Measurements from ENCODE around the gene DOCK10. TPM values are rescaled to one million over a fixed set of nuclear protein-coding genes. Genes with fewer than 3 reads are reported as not detected.

DOCK10 gene
- total and polyA plus RNA-seq, 3 donors from 2014 or later: 2.9 to 20.2 (median 11.4) TPM

DNA sequence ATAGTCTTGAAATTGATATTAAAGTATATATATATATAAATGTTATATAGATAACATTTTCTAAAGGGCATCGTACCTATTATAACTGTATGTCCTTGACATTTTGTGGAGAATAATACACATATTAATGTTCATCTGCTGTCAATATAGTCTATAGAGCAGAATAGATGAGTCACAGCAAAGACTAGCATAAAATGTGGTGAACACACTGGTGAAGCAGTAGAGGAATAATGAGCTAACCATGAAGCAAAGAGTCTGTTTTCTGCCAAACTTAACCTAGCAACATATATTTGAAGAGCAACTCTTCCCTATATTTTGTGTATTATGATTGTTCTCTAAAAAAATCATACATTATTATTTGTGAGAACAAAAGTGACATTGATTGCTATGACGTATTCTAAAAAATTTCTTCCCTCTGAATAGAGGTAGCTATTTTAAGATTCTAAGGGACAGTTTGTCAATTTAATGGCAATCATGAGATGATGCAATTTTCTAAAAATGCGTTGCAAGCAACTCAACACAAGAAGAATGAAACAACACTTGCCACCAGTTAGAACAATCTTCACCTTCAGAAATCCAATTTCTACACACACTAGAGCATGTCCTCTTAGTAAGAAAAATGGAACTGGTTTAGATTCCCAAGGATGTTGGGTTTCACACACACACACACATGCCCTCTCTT is 22.0 kb downstream of the DOCK10 start:
- TF ChIP-seq, protein P1, sequence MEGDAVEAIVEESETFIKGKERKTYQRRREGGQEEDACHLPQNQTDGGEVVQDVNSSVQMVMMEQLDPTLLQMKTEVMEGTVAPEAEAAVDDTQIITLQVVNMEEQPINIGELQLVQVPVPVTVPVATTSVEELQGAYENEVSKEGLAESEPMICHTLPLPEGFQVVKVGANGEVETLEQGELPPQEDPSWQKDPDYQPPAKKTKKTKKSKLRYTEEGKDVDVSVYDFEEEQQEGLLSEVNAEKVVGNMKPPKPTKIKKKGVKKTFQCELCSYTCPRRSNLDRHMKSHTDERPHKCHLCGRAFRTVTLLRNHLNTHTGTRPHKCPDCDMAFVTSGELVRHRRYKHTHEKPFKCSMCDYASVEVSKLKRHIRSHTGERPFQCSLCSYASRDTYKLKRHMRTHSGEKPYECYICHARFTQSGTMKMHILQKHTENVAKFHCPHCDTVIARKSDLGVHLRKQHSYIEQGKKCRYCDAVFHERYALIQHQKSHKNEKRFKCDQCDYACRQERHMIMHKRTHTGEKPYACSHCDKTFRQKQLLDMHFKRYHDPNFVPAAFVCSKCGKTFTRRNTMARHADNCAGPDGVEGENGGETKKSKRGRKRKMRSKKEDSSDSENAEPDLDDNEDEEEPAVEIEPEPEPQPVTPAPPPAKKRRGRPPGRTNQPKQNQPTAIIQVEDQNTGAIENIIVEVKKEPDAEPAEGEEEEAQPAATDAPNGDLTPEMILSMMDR (IDR thresholded peaks at IDR 0.05): no peak
- TF ChIP-seq POLR2A (IDR thresholded peaks at IDR 0.05): no peak
- 87 to 89% methylated on average over 3 of the region's 3 CpGs for WGBS, 2 donors
- Histone ChIP-seq H3K36me3 (ENCODE audit: low read depth, missing control alignments) (no peaks in the 10 kb centered on the region), H3K4me1 (no peaks in the 10 kb centered on the region), H3K27me3 (no peaks in the 10 kb centered on the region), H3K27ac (no peak overlapping the region), H3K4me3 (no peak overlapping the region), H3K9me3 (no peaks in the 10 kb centered on the region)
- intact Hi-C loops (cut with DNase I; ENCODE audit: low total_unique reads): no loop called here
- DNase-seq: no peak

DNA sequence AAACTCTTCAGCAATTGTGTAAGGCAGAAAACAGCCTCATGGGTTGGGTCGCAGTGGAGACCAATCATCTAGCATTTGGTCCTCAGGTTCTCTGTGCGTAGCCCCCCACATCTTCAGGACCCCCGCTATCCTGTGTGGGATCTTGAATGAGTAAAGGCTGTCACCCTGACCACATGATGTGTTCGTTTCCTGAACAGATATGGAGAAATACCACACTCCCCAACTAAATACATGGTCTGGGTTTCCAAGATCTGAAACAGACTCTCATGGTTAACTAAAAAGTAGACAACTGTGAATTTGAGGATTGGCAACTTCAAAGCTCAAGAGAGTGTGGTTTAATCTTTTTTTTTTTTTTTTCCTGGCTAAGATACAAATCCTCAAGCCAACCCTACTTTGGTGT is 23.2 kb downstream of the DOCK10 start:
- Histone ChIP-seq H3K27ac (no peak overlapping the region), H3K4me1 (no peaks in the 10 kb centered on the region), H3K36me3 (ENCODE audit: low read depth, missing control alignments) (no peaks in the 10 kb centered on the region), H3K9me3 (no peaks in the 10 kb centered on the region), H3K4me3 (no peak overlapping the region), H3K27me3 (no peaks in the 10 kb centered on the region)
- intact Hi-C loops (cut with DNase I; ENCODE audit: low total_unique reads): no loop called here
- no peak for TF ChIP-seq POLR2A (IDR thresholded peaks at IDR 0.05)
- TF ChIP-seq, protein P1 (IDR thresholded peaks at IDR 0.05): no peak
- 95% methylated on average over 4 of the region's 4 CpGs for WGBS, 2 donors
- no peak for DNase-seq

DNA sequence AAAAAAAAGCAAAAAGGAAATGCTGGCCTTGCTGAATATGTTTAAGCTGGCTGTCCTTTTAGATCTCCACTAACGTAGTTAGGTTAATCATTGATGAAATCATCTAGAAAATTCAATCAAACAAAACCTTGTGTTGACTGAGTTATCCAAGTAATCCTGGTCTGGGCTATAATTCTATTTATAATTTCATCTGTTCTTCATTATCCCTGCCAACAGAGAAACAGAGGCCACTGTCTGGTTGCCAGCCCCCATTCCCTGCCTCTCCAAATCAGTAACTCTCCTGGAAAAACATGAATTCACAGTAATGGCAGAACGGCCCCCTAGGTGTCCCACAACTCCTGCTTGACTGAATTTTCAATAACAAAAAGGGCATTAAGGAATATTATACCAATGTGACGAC is 24.6 kb downstream of the DOCK10 start:
- WGBS, 2 donors: 84 to 90% methylated on average over 3 of the region's 3 CpGs
- Histone ChIP-seq H3K9me3 (no peaks in the 10 kb centered on the region), H3K27me3 (no peaks in the 10 kb centered on the region), H3K4me3 (no peak overlapping the region), H3K27ac (no peak overlapping the region), H3K4me1 (no peaks in the 10 kb centered on the region), H3K36me3 (ENCODE audit: low read depth, missing control alignments) (no peaks in the 10 kb centered on the region)
- TF ChIP-seq POLR2A (IDR thresholded peaks at IDR 0.05): no peak
- TF ChIP-seq, protein P1 (IDR thresholded peaks at IDR 0.05): no peak
- DNase-seq: no peak
- intact Hi-C loops (cut with DNase I; ENCODE audit: low total_unique reads): no loop called here

DNA sequence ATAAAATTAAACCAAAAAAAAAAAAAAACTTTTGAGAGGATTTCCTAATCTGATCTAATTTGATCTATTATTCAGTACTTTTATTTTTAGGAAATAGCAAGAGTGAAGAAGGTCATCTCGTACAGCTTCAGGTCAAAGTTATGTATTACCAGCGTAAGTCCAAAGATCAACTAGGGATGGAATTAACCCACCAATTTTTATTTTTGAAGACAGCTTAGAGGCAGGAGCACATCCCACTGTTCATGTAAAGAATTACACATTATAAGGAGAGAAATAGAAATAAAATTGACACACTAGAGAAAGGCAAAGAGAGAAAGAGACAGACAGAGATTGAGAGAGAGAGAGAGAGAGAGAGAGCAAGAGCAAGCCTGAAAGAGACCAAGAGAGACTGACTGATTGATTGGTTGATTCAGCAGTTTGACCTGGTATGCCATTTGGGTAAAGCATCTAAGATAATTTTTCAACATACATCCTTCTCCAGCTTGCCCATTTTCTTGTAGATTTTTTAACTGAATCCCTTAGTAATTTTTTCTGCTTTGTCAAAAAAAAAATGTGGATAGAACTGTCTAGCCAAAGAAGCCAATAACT is 25.1 kb downstream of the DOCK10 start:
- Histone ChIP-seq H3K27ac (no peak overlapping the region), H3K36me3 (ENCODE audit: low read depth, missing control alignments) (no peaks in the 10 kb centered on the region), H3K4me1 (no peaks in the 10 kb centered on the region), H3K4me3 (no peak overlapping the region), H3K27me3 (no peaks in the 10 kb centered on the region), H3K9me3 (no peaks in the 10 kb centered on the region)
- WGBS, 2 donors: 90 to 91% methylated on average over 2 of the region's 2 CpGs
- TF ChIP-seq POLR2A (IDR thresholded peaks at IDR 0.05): no peak
- TF ChIP-seq, protein P1 (IDR thresholded peaks at IDR 0.05): no peak
- intact Hi-C loops (cut with DNase I; ENCODE audit: low total_unique reads): no loop called here
- DNase-seq: no peak

All from testis (tissue), 3 donors.